GM18502 (cell line): ENCODE measurements around the gene SOX9.

ENCODE experiments used
- ATAC-seq: cut with Tn5 transposase; IDR thresholded peaks from one replicate; pipeline ENCODE4 v1.9.1; 2021; ENCODE audit warnings: mild to moderate bottlenecking; ENCODE audit not compliant: unreplicated experiment, poor library complexity

The SOX9 gene

DNA sequence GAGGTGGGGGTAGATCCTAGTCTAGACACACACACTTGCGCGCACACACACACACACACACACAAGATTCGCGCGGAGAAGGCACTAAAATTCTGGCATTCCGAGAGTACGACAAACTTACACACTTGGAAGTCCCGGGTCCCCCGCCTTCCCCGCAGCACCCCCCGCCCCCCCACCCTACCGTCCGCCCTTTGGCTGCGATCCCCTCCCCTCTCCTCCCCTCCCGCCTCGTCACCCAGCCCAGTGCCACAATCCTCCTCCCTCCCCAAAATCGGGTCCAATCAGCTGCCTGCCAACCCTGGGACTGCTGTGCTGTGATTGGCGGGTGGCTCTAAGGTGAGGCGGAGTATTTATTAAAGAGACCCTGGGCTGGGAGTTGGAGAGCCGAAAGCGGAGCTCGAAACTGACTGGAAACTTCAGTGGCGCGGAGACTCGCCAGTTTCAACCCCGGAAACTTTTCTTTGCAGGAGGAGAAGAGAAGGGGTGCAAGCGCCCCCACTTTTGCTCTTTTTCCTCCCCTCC lies at the start of gene SOX9:
SOX9 (plus strand) TSS at position 379 of the 522 bp plus-strand sequence. CDS start 372 bp downstream, outside the sequence.
- peak; percentile 88 for ATAC-seq

DNA sequence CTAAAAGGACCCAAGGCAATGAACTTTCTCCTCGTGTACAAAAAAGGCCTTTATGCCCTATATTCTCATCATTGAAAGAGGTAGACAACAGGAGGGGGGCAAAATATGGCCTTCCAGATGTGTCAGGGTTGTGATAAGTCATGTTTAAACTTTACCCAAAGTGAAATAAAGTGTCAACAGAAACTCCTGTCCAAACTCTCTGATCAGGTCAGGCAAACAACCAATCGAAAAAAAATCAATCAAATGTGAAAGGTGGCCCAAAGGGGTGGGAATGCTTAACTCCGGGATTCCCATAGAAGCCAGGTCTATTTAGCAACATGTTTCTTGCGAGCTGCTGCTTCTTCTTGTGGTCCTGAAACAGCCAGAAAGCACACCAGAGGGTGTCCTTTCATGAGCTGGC lies 49.5 kb upstream of the SOX9 start:
- ATAC-seq: no peak

DNA sequence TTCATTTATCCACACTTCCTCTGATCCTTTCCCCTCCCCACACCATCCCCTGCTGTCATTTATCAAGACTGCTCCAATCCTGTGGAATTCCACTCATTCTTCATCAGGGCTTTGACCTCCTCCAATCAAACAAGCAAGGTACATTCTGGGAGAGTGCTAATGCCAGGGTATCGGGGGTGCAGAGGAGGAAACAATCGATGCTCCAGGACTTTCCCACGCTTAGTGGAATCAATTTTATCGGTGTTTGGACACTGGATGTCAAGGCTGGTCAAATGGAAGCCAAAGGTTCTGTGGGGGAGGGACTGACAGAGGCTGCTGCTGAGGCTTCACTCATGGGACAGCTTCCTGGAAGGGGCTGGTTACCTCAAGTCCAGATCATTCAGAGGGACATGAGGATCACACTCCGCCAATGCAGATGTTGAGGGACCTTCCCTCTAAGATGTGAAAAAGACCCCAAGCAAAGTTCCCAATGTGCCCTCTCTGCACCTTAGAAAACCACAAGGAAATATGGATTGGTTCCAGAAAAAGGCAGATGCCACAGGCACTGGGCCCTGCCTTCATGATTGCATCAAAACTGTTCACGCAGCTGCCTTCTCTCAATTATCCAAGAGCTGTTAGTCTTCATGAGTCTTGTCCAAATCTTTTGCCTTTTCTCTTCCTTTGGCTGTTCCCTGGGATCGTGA lies 44.7 kb upstream of the SOX9 start:
- no peak for ATAC-seq

DNA sequence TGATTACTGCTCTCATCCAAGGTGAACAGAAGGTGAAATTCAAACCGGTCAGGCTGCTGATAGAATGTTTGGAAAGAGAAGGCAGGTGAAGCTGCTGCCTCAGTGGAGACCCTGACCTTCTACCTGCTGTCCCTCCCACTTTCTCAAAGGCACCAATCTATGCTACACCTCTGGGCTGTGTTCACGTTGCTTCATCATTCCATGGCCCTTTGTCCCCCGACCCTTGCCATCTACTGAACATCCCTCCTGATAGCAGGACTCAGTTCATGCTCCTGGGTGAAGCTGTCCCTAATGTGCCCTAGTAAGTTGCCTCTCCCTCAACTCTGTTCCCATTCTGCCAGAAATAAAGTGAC lies 44.2 kb upstream of the SOX9 start:
- ATAC-seq: no peak

- no peak for ATAC-seq
These were observed 43.4 kb upstream of the SOX9 start for GRCh38 chr17:72077326-72077960.

DNA sequence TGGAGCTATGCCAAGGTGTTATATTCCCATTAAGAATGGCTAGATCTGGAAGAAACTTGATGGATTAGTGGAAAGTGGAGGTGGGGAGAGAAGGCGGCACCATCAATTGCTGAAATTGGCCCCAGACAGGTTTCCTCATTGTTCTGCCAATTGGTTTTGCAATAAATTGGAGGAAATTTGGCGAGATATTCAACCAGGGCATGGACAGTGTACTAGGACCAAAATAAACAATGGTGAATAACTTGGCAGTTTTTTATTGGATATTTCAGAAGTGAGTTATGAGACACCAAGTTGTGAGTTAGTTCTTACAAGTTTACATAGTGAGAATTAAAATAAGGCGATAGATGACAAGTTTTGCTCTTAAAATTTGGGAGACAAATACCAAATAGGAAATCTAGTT lies 41.1 kb upstream of the SOX9 start:
- ATAC-seq: no peak

DNA sequence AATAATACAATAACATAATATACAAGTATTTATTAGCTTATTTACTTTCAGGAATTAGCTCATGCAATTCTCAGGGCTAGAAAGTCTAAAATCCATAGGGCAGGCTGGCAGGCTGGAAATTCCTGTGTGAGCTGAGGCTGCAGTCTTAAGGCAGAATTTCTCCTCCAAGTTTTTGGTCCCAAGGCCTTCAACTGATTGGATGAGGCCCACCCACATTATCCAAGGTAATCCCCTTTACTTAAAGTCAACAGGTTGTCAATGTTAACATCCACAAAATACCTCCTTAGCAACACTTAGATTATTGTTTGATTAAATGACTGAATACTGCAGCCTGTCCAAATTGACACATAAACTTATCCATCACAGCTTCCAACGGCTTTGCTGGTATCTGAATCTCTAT lies 32.9 kb upstream of the SOX9 start:
- ATAC-seq: no peak

GRCh38 chr17:72089453-72089987 lies 31.3 kb upstream of the SOX9 start:
- no peak for ATAC-seq

GRCh38 chr17:72090108-72090507 lies 30.7 kb upstream of the SOX9 start:
- no peak for ATAC-seq

DNA sequence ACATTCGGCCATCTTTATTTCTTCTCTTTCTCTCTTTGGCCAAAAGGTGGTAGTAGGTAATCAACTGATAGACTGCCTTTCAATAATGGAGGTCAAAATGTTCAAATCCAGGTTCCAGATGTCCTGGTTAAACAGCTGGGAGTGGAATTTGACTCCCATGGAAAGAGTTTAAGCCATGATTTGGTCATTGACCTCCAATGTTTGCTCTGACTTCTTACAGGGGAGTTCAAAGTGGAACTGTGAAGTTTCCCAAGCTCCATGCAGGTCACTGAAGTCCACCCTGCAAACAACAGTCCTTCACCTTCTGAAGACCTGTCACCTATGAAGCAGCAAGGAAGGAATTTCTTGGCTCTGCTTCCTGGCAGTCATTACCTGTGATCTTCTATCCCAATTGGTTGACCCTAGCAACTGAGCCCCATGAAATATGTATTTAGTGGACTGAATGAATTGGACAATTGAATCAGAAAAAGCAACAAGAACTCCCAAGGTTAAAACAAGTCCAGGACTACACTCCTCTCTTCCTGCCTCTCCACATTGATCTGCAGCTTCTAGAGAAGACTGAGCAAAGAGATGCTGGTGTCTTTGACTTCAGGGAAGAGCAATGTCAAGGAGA lies 28.0 kb upstream of the SOX9 start:
- no peak for ATAC-seq

GRCh38 chr17:72093707-72094106 lies 27.1 kb upstream of the SOX9 start:
- no peak for ATAC-seq

- no peak for ATAC-seq
These were observed 25.5 kb upstream of the SOX9 start for GRCh38 chr17:72095316-72095715.

- no peak for ATAC-seq
These were observed 23.7 kb upstream of the SOX9 start for GRCh38 chr17:72097144-72097543.

- no peak for ATAC-seq
These were observed 20.9 kb upstream of the SOX9 start for GRCh38 chr17:72099919-72100318.

DNA sequence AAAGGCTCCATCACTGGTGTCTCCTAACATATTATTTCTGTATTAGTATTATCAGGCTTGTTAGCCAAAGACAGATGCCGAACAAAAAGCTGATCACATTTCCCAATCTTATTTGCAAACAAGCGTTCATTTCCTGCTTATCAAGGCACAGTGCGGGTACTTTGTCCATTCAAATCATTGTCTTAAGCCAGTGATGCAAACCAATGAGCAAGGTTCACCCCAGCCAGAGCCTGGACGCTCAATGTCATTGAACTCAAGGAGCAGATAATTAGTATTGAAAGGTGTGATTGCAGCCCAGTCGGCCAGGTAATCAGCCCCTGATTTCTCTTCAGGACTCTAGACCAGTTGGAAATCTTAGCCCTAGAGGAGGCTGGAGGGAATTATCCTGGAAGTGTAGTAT lies 20.4 kb upstream of the SOX9 start:
- no peak for ATAC-seq

DNA sequence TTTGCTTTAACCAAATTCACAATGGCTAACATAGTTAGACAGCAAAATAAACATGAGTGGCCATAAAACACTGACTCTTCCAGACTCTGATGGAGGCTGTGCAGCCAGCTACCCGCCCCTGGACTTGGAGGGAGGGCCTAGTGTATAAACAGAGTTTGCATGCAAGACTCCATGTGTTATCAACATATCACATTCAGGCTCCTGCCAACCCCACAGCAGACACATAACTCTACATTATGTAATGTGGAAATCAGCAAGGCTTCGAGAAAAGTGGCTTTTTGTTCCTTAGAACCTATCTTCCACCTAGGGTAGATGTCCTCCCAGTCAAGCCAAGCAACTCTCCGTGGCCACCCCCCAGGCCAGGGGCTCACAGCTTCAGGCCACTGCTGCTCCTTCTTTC lies 19.3 kb upstream of the SOX9 start:
- ATAC-seq: no peak

- no peak for ATAC-seq
These were observed 18.5 kb upstream of the SOX9 start for GRCh38 chr17:72102366-72102765.

- no peak for ATAC-seq
These were observed 16.5 kb upstream of the SOX9 start for GRCh38 chr17:72104164-72104862.

- no peak for ATAC-seq
These were observed 16.0 kb upstream of the SOX9 start for GRCh38 chr17:72104863-72105234.

GRCh38 chr17:72107100-72107499 lies 13.7 kb upstream of the SOX9 start:
- no peak for ATAC-seq
